Sigmoid colon (tissue), 4 donors: ENCODE results near the gene ALKBH5.

Experiments
- CTCF ChIP-seq, 4 experiments: fragments of 450-650 bp in 3 of 4; fragments of 200-600 bp in 1 of 4; IDR thresholded peaks; one replicate each; pipeline ENCODE4 v1.5.1; 2016 to 2019; ENCODE audit warnings: antibody characterized with exemption in 4 of 4, mild to moderate bottlenecking in 3 of 4, moderate library complexity in 2 of 4
- EP300 ChIP-seq, 4 donors: sonication (generic); formaldehyde crosslinking; IDR thresholded peaks; one replicate each; pipeline ENCODE4 v1.6.1; 2017; ENCODE audit warnings: antibody characterized with exemption in 4 of 4
- POLR2A ChIP-seq, 2 donors: fragments of 450-650 bp; IDR thresholded peaks; one replicate each; pipeline ENCODE4 v1.6.1; 2016; ENCODE audit warnings: antibody characterized with exemption in 2 of 2, mild to moderate bottlenecking in 2 of 2, moderate library complexity in 2 of 2
- POLR2AphosphoS5 ChIP-seq, 4 donors: sonication (generic); formaldehyde crosslinking; IDR thresholded peaks; one replicate each; pipeline ENCODE4 v1.6.1; 2017; ENCODE audit warnings: antibody characterized with exemption in 4 of 4

GRCh38 chr17:18237461-18237860, 53.8 kb downstream of the ALKBH5 start:
- no peak for TF ChIP-seq CTCF (IDR thresholded peaks at IDR 0.05)
- TF ChIP-seq EP300 (IDR thresholded peaks at IDR 0.05): no peak
- TF ChIP-seq POLR2A (IDR thresholded peaks at IDR 0.05): no peak
- no peak for TF ChIP-seq POLR2AphosphoS5 (IDR thresholded peaks at IDR 0.05)
